Peyer's patch (tissue), 4 donors: ENCODE data around the gene TSPAN17. TPM values are rescaled to one million over a fixed set of nuclear protein-coding genes. Genes with fewer than 3 reads are reported as not detected.

Source experiments
- DNase-seq, 3 donors: peaks; one replicate each; pipeline ENCODE4 v3.0.0-alpha.2; 2017 to 2019
- H3K27ac ChIP-seq, 4 donors: fragments of 200-600 bp; sonication (generic); one replicate each; pipeline ENCODE4 v1.5.1; 2016 to 2019
- H3K27me3 ChIP-seq, 2 donors: fragments of 200-600 bp; sonication (generic); one replicate each; pipeline ENCODE4 v1.5.1; 2019
- H3K36me3 ChIP-seq, 3 donors: fragments of 200-600 bp; sonication (generic); one replicate each; pipeline ENCODE4 v1.5.1; 2016 to 2019
- H3K4me1 ChIP-seq, 4 donors: fragments of 200-600 bp; sonication (generic); one replicate each; pipeline ENCODE4 v1.5.1; 2016 to 2019
- H3K4me3 ChIP-seq, 4 donors: fragments of 200-600 bp; sonication (generic); 1 replicate in 3 of 4; 2 replicates in 1 of 4; pipeline ENCODE4 v1.5.1; 2016 to 2019; ENCODE audit warnings: mild to moderate bottlenecking in 1 of 4
- H3K9me3 ChIP-seq, 4 donors: fragments of 200-600 bp; sonication (generic); one replicate each; pipeline ENCODE4 v1.5.1; 2016 to 2019; ENCODE audit warnings: mild to moderate bottlenecking in 1 of 4
- CTCF ChIP-seq, 6 experiments: fragments of 450-650 bp in 4 of 6; fragments of 200-600 bp in 2 of 6; sonication (generic) in 1 of 6; IDR thresholded peaks; one replicate each; pipeline ENCODE4 v1.5.1; 2017 to 2019; ENCODE audit warnings: antibody characterized with exemption in 6 of 6, mild to moderate bottlenecking in 3 of 6, moderate library complexity in 1 of 6
- POLR2A ChIP-seq, 2 donors: fragments of 450-650 bp; IDR thresholded peaks; one replicate each; pipeline ENCODE4 v1.5.1; 2017; ENCODE audit warnings: antibody characterized with exemption in 2 of 2, mild to moderate bottlenecking in 2 of 2, moderate library complexity in 2 of 2
- total RNA-seq, 4 donors: library from RNA; depleted of rRNA; stranded (reverse); fragments of >200 nt; gene quantifications; one replicate each; pipeline ENCODE4 v1.1.0, GENCODE V29; 2016

TSPAN17 gene
- total RNA-seq, 4 donors from 2014 or later, result 25.4 to 33.8 (median 28.7) TPM

- no peak for DNase-seq
- Histone ChIP-seq H3K27me3 (no peaks in the 10 kb centered on the region), H3K9me3 (no peaks in the 10 kb centered on the region), H3K4me1 (no peaks in the 10 kb centered on the region), H3K4me3 (no peak overlapping the region), H3K27ac (no peak overlapping the region), H3K36me3 (no peaks in the 10 kb centered on the region)
- no peak for TF ChIP-seq CTCF (IDR thresholded peaks at IDR 0.05)
- no peak for TF ChIP-seq POLR2A (IDR thresholded peaks at IDR 0.05)
These were observed 24.1 kb downstream of the TSPAN17 start for GRCh38 chr5:176671399-176671798.

- H3K27ac ChIP-seq, result no peak overlapping the region
- H3K27me3 ChIP-seq, result no peaks in the 10 kb centered on the region
- no peak for TF ChIP-seq CTCF (IDR thresholded peaks at IDR 0.05)
- TF ChIP-seq POLR2A (IDR thresholded peaks at IDR 0.05), result no peak
- no peak overlapping the region for H3K4me3 ChIP-seq
- no peaks in the 10 kb centered on the region for H3K4me1 ChIP-seq
- no peak for DNase-seq
- no peaks in the 10 kb centered on the region for H3K9me3 ChIP-seq
- no peaks in the 10 kb centered on the region for H3K36me3 ChIP-seq
These were observed 24.8 kb downstream of the TSPAN17 start for GRCh38 chr5:176671890-176672747.

DNA sequence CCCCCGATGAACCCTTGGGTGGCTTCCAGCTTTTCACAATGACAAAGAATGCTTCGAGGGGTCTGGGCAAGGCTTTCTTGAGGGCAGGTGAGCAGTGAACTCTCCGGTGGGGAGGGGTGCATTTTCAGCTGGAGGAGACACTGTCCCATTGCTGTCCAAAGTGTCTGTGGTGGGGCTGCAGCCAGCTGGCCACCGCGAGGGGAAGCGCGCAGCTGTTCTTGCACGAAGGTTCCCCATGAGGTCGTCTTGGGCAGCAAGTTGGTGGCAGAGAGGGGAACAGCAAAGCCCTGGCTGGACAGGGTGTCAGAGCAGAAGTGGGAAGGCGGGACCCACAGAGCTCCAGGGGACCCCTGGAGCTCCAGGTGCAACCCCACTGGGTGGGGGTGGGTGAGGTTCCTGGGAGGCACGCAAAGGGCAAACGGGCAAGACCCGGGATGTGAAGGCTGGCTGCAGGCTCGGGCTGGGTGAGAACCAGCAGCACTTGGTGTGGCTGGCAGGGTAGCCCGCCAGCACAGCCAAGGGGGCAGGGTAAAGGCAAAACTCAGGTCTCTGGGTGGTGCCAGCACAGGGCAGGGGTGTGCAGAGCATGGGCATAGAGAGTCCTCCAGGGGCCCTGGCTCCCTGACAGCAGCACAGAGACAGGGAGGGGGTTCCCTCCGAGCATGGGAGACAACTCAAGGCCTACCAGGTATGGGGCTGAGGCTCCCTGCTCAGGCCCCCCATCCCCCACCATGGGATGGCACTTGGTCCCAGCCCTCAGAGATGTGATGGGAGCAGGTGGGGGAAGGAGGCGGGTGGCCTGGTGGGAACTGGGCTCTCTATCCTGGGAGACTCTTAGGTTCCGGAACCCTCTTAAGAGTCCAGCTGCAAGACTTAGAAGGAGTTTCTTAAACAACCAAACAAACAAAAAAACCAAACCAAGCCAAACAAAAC lies 26.6 kb downstream of the TSPAN17 start:
- Histone ChIP-seq H3K4me3 (no peak overlapping the region), H3K9me3 (no peaks in the 10 kb centered on the region), H3K36me3 (no peaks in the 10 kb centered on the region), H3K4me1 (no peaks in the 10 kb centered on the region), H3K27me3 (no peaks in the 10 kb centered on the region), H3K27ac (no peak overlapping the region)
- no peak for DNase-seq
- TF ChIP-seq CTCF (IDR thresholded peaks at IDR 0.05), result no peak
- TF ChIP-seq POLR2A (IDR thresholded peaks at IDR 0.05), result no peak

GRCh38 chr5:176674799-176675198 lies 27.5 kb downstream of the TSPAN17 start:
- Histone ChIP-seq H3K4me1 (no peaks in the 10 kb centered on the region), H3K27me3 (no peaks in the 10 kb centered on the region), H3K4me3 (no peak overlapping the region), H3K27ac (no peak overlapping the region), H3K36me3 (no peaks in the 10 kb centered on the region), H3K9me3 (no peaks in the 10 kb centered on the region)
- TF ChIP-seq POLR2A (IDR thresholded peaks at IDR 0.05) (no peak), CTCF (IDR thresholded peaks at IDR 0.05) (no peak)
- no peak for DNase-seq

DNA sequence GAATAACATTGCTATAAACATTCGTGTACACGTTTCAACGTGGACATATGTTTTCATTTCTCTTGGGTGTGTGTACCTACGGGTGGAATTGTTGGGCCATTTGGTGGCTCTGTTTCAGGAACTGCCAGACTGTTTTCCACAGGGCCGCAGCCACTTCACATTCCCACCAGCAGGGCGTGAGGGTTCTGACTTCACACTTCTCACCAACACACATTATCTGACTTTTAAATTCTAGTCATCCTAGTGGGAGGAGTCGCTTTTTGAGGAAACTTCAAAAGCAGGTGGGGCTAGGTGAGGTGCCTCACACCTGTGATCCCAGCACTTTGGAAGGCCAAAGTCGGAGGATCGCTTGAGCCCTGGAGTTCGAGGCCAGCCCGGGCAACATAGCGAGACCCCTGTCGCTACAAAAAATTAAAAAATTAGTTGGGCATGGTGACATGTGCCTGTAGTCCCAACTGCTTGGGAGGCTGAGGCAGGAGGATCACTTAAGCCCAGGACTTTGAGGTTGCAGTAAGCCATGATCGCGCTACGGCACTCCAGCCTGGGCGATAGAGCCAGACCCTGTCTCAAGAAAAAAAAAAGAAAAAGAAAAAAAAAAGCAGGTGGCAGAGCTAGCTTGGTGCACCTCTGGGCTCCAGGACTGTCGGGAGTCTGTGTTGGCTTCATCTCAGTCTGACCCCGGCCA lies 28.5 kb downstream of the TSPAN17 start:
- no peaks in the 10 kb centered on the region for H3K4me1 ChIP-seq
- H3K4me3 ChIP-seq, result no peak overlapping the region
- TF ChIP-seq POLR2A (IDR thresholded peaks at IDR 0.05) (no peak), CTCF (IDR thresholded peaks at IDR 0.05) (peak in 4 of 6 experiments; percentile 8 to 18 (median 12))
- no peak for DNase-seq
- H3K36me3 ChIP-seq, result no peaks in the 10 kb centered on the region
- no peaks in the 10 kb centered on the region for H3K27me3 ChIP-seq
- no peaks in the 10 kb centered on the region for H3K9me3 ChIP-seq
- no peak overlapping the region for H3K27ac ChIP-seq
